T-helper 2 cell treated with Interferon-gamma antibody and Interleukin-4, amounts not matched to agents 5 μg/mL and 100 μg/mL, for 36 hours (primary cell): ENCODE data around the gene PHETA1.
A peak's percentile ranks its signal among the peaks of the same experiment; 100 is the strongest.

Experiments
- DNase-seq: peaks from one replicate; pipeline ENCODE4 v3.0.0; 2021; ENCODE audit warnings: low spot score
- H3K27ac Mint-ChIP-seq: one replicate; pipeline ENCODE4 v1.8.0; 2021; ENCODE audit warnings: mild to moderate bottlenecking, mixed read lengths
- H3K27me3 Mint-ChIP-seq: one replicate; pipeline ENCODE4 v1.8.0; 2021; ENCODE audit warnings: low read depth, mixed read lengths
- H3K36me3 Mint-ChIP-seq: one replicate; pipeline ENCODE4 v1.8.0; 2021; ENCODE audit warnings: low read depth, mixed read lengths
- H3K4me1 Mint-ChIP-seq: one replicate; pipeline ENCODE4 v1.8.0; 2021; ENCODE audit warnings: low read depth, mixed read lengths
- H3K4me3 Mint-ChIP-seq: one replicate; pipeline ENCODE4 v1.8.0; 2022; ENCODE audit warnings: mild to moderate bottlenecking, moderate library complexity, mixed read lengths
- H3K9me3 Mint-ChIP-seq: one replicate; pipeline ENCODE4 v1.8.0; 2021; ENCODE audit warnings: mixed read lengths

Gene PHETA1

GRCh38 chr12:111368788-111369495, at the start of gene PHETA1:
Gene PHETA1 (minus strand): TSS chr12:111369095. CDS start chr12:111363427, 5,668 bp downstream.
- peak; percentile 87 for DNase-seq
- H3K36me3 Mint-ChIP-seq, result no peaks in the 10 kb centered on the region
- peak within 1 kb of the TSS; percentile 81 for H3K4me3 Mint-ChIP-seq
- peaks cover 6% of the 10 kb centered on the region for H3K4me1 Mint-ChIP-seq
- no peaks in the 10 kb centered on the region for H3K9me3 Mint-ChIP-seq
- H3K27ac Mint-ChIP-seq, result no peak within 1 kb of the TSS
- peaks cover 3% of the 10 kb centered on the region for H3K27me3 Mint-ChIP-seq

GRCh38 chr12:111418594-111418880, 49.6 kb upstream of the PHETA1 start:
- Mint-ChIP-seq H3K9me3 (no peaks in the 10 kb centered on the region), H3K36me3 (peaks cover 36% of the 10 kb centered on the region), H3K27me3 (no peaks in the 10 kb centered on the region), H3K27ac (no peak overlapping the region), H3K4me3 (no peak overlapping the region), H3K4me1 (peaks cover 15% of the 10 kb centered on the region)
- no peak for DNase-seq

- peaks cover 40% of the 10 kb centered on the region for H3K36me3 Mint-ChIP-seq
- H3K4me1 Mint-ChIP-seq, result peaks cover 20% of the 10 kb centered on the region
- H3K27ac Mint-ChIP-seq, result no peak overlapping the region
- no peak for DNase-seq
- H3K9me3 Mint-ChIP-seq, result no peaks in the 10 kb centered on the region
- H3K27me3 Mint-ChIP-seq, result no peaks in the 10 kb centered on the region
- H3K4me3 Mint-ChIP-seq, result no peak overlapping the region
These were observed 49.1 kb upstream of the PHETA1 start for GRCh38 chr12:111417784-111418593.

- H3K27ac Mint-ChIP-seq, result no peak overlapping the region
- no peak for DNase-seq
- H3K4me1 Mint-ChIP-seq, result peaks cover 22% of the 10 kb centered on the region
- H3K27me3 Mint-ChIP-seq, result no peaks in the 10 kb centered on the region
- H3K9me3 Mint-ChIP-seq, result no peaks in the 10 kb centered on the region
- no peak overlapping the region for H3K4me3 Mint-ChIP-seq
- H3K36me3 Mint-ChIP-seq, result peaks cover 40% of the 10 kb centered on the region
These were observed 48.4 kb upstream of the PHETA1 start for GRCh38 chr12:111417290-111417689.

GRCh38 chr12:111414711-111415252, 45.9 kb upstream of the PHETA1 start:
- no peak for DNase-seq
- Mint-ChIP-seq H3K27me3 (no peaks in the 10 kb centered on the region), H3K27ac (no peak overlapping the region), H3K4me1 (peaks cover 35% of the 10 kb centered on the region), H3K4me3 (no peak overlapping the region), H3K36me3 (peaks cover 29% of the 10 kb centered on the region), H3K9me3 (no peaks in the 10 kb centered on the region)

- no peak overlapping the region for H3K4me3 Mint-ChIP-seq
- H3K4me1 Mint-ChIP-seq, result peaks cover 47% of the 10 kb centered on the region
- DNase-seq, result no peak
- H3K27ac Mint-ChIP-seq, result peak overlapping the region; percentile 57
- no peaks in the 10 kb centered on the region for H3K9me3 Mint-ChIP-seq
- H3K27me3 Mint-ChIP-seq, result no peaks in the 10 kb centered on the region
- H3K36me3 Mint-ChIP-seq, result peaks cover 25% of the 10 kb centered on the region
These were observed 44.7 kb upstream of the PHETA1 start for GRCh38 chr12:111413442-111414086.

GRCh38 chr12:111412830-111413441, 44.0 kb upstream of the PHETA1 start:
- peak overlapping the region; percentile 67 for H3K27ac Mint-ChIP-seq
- peaks cover 52% of the 10 kb centered on the region for H3K4me1 Mint-ChIP-seq
- H3K4me3 Mint-ChIP-seq, result peak overlapping the region; percentile 37

GRCh38 chr12:111412007-111412829, 43.3 kb upstream of the PHETA1 start:
- no peak for DNase-seq
- peaks cover 29% of the 10 kb centered on the region for H3K36me3 Mint-ChIP-seq

More at GRCh38 chr12:111412830-111413441, 44.0 kb upstream of the PHETA1 start:
- no peaks in the 10 kb centered on the region for H3K9me3 Mint-ChIP-seq
- H3K36me3 Mint-ChIP-seq, result peaks cover 27% of the 10 kb centered on the region
- no peak for DNase-seq
- H3K27me3 Mint-ChIP-seq, result no peaks in the 10 kb centered on the region

GRCh38 chr12:111411185-111411764, 42.4 kb upstream of the PHETA1 start:
- no peak overlapping the region for H3K27ac Mint-ChIP-seq
- no peak for DNase-seq
- H3K9me3 Mint-ChIP-seq, result no peaks in the 10 kb centered on the region
- H3K36me3 Mint-ChIP-seq, result peaks cover 32% of the 10 kb centered on the region
- H3K27me3 Mint-ChIP-seq, result no peaks in the 10 kb centered on the region
- no peak overlapping the region for H3K4me3 Mint-ChIP-seq
- peaks cover 54% of the 10 kb centered on the region for H3K4me1 Mint-ChIP-seq

More at GRCh38 chr12:111412007-111412829, 43.3 kb upstream of the PHETA1 start:
- H3K9me3 Mint-ChIP-seq, result no peaks in the 10 kb centered on the region
- no peaks in the 10 kb centered on the region for H3K27me3 Mint-ChIP-seq
- peaks cover 56% of the 10 kb centered on the region for H3K4me1 Mint-ChIP-seq
- H3K27ac Mint-ChIP-seq, result peak overlapping the region; percentile 82
- H3K4me3 Mint-ChIP-seq, result peak overlapping the region; percentile 37

- Mint-ChIP-seq H3K36me3 (peaks cover 30% of the 10 kb centered on the region), H3K4me3 (peak overlapping the region; percentile 47), H3K27me3 (no peaks in the 10 kb centered on the region), H3K27ac (peak overlapping the region; percentile 36), H3K9me3 (no peaks in the 10 kb centered on the region), H3K4me1 (peaks cover 54% of the 10 kb centered on the region)
- no peak for DNase-seq
These were observed 41.7 kb upstream of the PHETA1 start for GRCh38 chr12:111410431-111411184.

GRCh38 chr12:111409780-111410430, 41.0 kb upstream of the PHETA1 start:
- Mint-ChIP-seq H3K4me1 (peaks cover 51% of the 10 kb centered on the region), H3K27me3 (no peaks in the 10 kb centered on the region), H3K27ac (no peak overlapping the region), H3K4me3 (peak overlapping the region; percentile 87), H3K9me3 (no peaks in the 10 kb centered on the region), H3K36me3 (peaks cover 26% of the 10 kb centered on the region)
- no peak for DNase-seq

GRCh38 chr12:111409403-111409779, 40.5 kb upstream of the PHETA1 start:
- Mint-ChIP-seq H3K27me3 (no peaks in the 10 kb centered on the region), H3K4me1 (peaks cover 52% of the 10 kb centered on the region), H3K36me3 (peaks cover 24% of the 10 kb centered on the region), H3K27ac (peak overlapping the region; percentile 67), H3K9me3 (no peaks in the 10 kb centered on the region), H3K4me3 (peak overlapping the region; percentile 87)
- no peak for DNase-seq
